ENCODE results near the gene FGD3. TPM values are rescaled to one million over a fixed set of nuclear protein-coding genes. Genes with fewer than 3 reads are reported as not detected.
A peak's percentile ranks its signal among the peaks of the same experiment; 100 is the strongest.

FGD3 gene
- total RNA-seq, 1 experiment from 2014 or later, result 1.8 TPM

- Histone ChIP-seq H3T11ph (ENCODE audit: low read length) (no peak overlapping the region), H2BK120ac (ENCODE audit: low read depth, low read length, poor library complexity, severe bottlenecking) (no peak overlapping the region), H3K27me3 (ENCODE audit: insufficient read depth, low read length) (no peaks in the 10 kb centered on the region), H3K79me2 (ENCODE audit: insufficient read depth, low read length) (no peaks in the 10 kb centered on the region), H3K4me2 (ENCODE audit: insufficient read depth, insufficient read length, low read length) (no peak overlapping the region), H4K5ac (ENCODE audit: insufficient read length, low read depth, low read length) (no peak overlapping the region), H3K23me2 (ENCODE audit: insufficient read length, low read depth, low read length, poor library complexity, severe bottlenecking) (no peaks in the 10 kb centered on the region), H3K27ac (ENCODE audit: insufficient read length, low read depth, low read length) (peak overlapping the region; percentile 88), H3K14ac (ENCODE audit: insufficient read depth, low read length) (no peak overlapping the region), H2BK20ac (ENCODE audit: low read depth, low read length, poor library complexity, severe bottlenecking) (no peak overlapping the region), H2AFZ (ENCODE audit: low read length) (no peak overlapping the region), H3K18ac (ENCODE audit: insufficient read length, low read depth, low read length) (peak overlapping the region; percentile 47), H2BK15ac (ENCODE audit: low read depth, low read length) (no peak overlapping the region), H4K20me1 (ENCODE audit: control insufficient read depth, insufficient read depth, insufficient read length) (no peaks in the 10 kb centered on the region), H2BK12ac (ENCODE audit: insufficient read length, low read depth, low read length) (no peak overlapping the region), H4K91ac (ENCODE audit: insufficient read length, low read depth, low read length) (no peak overlapping the region), H2BK5ac (ENCODE audit: insufficient read length, low read length) (no peak overlapping the region), H4K8ac (replicated peaks; ENCODE audit: insufficient read length, low read depth, low read length) (no peak overlapping the region), H3K4me1 (ENCODE audit: insufficient read depth, low read length) (peaks cover 6% of the 10 kb centered on the region; the same call in 1 of the 2 replicates), H3K56ac (ENCODE audit: insufficient read length, low read depth, low read length) (no peak overlapping the region), H3K23ac (ENCODE audit: insufficient read length, low read depth, low read length) (no peak overlapping the region), H3K9me3 (ENCODE audit: control insufficient read depth, low read depth, low read length) (peaks cover 24% of the 10 kb centered on the region), H3K4ac (ENCODE audit: low read depth, low read length) (no peak overlapping the region; the same call in 1 of the 2 replicates), H3K9ac (ENCODE audit: extremely low read depth, insufficient read length, low read length) (no peak overlapping the region), H3K79me1 (ENCODE audit: insufficient read depth, low read depth, low read length, poor library complexity, severe bottlenecking) (no peaks in the 10 kb centered on the region), H2AK5ac (ENCODE audit: insufficient read length, low read length) (no peak overlapping the region)
- peak; percentile 71 for DNase-seq
- peaks cover 54 to 55% of the 10 kb centered on the region in 2 experiments for H3K4me1 Mint-ChIP-seq
- WGBS (ENCODE audit: extremely low coverage, insufficient read length, low lambda C conversion rate), result no CpG with 5 or more reads among the region's 1 CpG
- no peak overlapping the region; a peak in 1 of 5 replicates for H3K4me3 Mint-ChIP-seq
- peaks cover 67 to 76% of the 10 kb centered on the region in 2 experiments for H3K9me3 Mint-ChIP-seq
- no peak for TF ChIP-seq CTCF (conservative IDR thresholded peaks at IDR 0.05)
- H3K27ac Mint-ChIP-seq, result peak overlapping the region; percentile 90 to 98 (median 97); a peak in 6 of 7 replicates
- peaks cover 31 to 68% (median 41%) of the 10 kb centered on the region in 3 experiments for H3K36me3 Mint-ChIP-seq (ENCODE audit: insufficient read depth in 1 of 3, low read depth in 3 of 3)
- no peaks in the 10 kb centered on the region; the same call in 1 of the 2 replicates for H3K27me3 Mint-ChIP-seq (ENCODE audit: low read depth)
Measured at GRCh38 chr9:92988215-92988768, 41.0 kb downstream of the FGD3 start.
